Measurements from ENCODE around the gene ACOX2. TPM values are rescaled to one million over a fixed set of nuclear protein-coding genes. Genes with fewer than 3 reads are reported as not detected.

Gene ACOX2
- total and polyA plus RNA-seq, 4 donors, result 5.3 to 24.4 (median 11.6) TPM

DNA sequence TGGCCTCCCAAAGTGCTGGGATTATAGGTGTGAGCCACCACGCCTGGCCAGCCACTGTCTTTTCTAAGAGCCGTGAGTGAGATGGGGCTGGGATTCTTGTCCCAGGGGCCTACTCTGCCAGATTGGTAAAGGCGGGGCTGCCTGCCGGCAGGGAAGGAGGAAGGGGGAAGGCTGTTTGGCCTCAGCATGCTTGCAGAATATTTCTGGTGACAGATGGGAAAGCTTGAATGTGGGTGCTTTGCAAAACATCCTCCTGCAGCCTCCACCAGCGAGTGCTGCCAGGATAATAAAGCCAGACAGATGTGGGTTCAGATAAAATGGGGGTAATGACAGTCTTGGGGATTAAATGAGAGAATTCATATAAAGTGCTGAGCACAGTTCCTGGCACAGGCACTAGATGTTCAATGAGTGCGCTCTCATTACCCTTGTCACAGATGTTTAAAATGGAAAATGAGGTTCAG is 19.8 kb upstream of the ACOX2 start:
- H3K9me3 ChIP-seq (ENCODE audit: control insufficient read depth in 4 of 4, insufficient read depth in 3 of 4, low read length in 3 of 4), result peaks cover 0 to 3% (median 0%) of the 10 kb centered on the region in 4 donors
- no peak for DNase-seq
- H3K4me3 ChIP-seq, result no peak overlapping the region
- no peak for ATAC-seq (ENCODE audit: insufficient read depth, low FRiP score)
- no peak overlapping the region for H3K27ac ChIP-seq (ENCODE audit: low read depth in 1 of 2, low read length in 1 of 2)
- H3K27me3 ChIP-seq (ENCODE audit: control insufficient read depth in 3 of 3, insufficient read depth in 3 of 3, low read length in 2 of 3), result no peaks in the 10 kb centered on the region
- 67 to 72% methylated on average over 6 of the region's 6 CpGs for WGBS, 2 donors
- peaks cover 0 to 2% (median 0%) of the 10 kb centered on the region in 4 donors for H3K36me3 ChIP-seq (ENCODE audit: control insufficient read depth in 4 of 4, insufficient read depth in 4 of 4, low read length in 4 of 4)
- H3K9ac ChIP-seq (ENCODE audit: insufficient read depth in 1 of 2, low read length in 2 of 2), result no peak overlapping the region
- H3K4me1 ChIP-seq (ENCODE audit: control insufficient read depth in 5 of 5, insufficient read depth in 5 of 5, low read length in 5 of 5), result peaks cover 0 to 9% (median 0%) of the 10 kb centered on the region in 5 donors
- TF ChIP-seq, protein P1, sequence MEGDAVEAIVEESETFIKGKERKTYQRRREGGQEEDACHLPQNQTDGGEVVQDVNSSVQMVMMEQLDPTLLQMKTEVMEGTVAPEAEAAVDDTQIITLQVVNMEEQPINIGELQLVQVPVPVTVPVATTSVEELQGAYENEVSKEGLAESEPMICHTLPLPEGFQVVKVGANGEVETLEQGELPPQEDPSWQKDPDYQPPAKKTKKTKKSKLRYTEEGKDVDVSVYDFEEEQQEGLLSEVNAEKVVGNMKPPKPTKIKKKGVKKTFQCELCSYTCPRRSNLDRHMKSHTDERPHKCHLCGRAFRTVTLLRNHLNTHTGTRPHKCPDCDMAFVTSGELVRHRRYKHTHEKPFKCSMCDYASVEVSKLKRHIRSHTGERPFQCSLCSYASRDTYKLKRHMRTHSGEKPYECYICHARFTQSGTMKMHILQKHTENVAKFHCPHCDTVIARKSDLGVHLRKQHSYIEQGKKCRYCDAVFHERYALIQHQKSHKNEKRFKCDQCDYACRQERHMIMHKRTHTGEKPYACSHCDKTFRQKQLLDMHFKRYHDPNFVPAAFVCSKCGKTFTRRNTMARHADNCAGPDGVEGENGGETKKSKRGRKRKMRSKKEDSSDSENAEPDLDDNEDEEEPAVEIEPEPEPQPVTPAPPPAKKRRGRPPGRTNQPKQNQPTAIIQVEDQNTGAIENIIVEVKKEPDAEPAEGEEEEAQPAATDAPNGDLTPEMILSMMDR (IDR thresholded peaks at IDR 0.05; ENCODE audit: control extremely low read depth, extremely low read depth), result no peak

DNA sequence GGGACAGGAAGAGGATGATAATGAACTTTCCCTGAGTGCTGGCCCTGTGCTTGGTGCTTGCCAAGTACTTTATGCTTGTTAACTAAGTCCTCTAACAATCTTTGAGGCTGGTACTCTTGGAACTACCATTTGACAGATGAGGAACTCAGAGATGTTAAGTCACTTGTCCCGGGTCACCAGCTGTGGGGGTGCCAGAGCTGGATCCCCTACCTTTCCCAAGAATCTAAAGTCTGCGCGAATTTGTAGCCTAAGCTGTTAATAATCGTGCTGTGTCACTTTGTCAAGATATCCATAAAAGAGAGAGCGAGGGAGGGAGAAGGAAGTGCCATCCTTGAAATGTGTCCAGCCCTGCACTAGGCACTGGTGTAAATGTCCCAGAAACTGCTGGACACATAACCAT is 19.0 kb upstream of the ACOX2 start:
- Histone ChIP-seq H3K27me3 (ENCODE audit: control insufficient read depth in 3 of 3, insufficient read depth in 3 of 3, low read length in 2 of 3) (no peaks in the 10 kb centered on the region), H3K9me3 (ENCODE audit: control insufficient read depth in 4 of 4, insufficient read depth in 3 of 4, low read length in 3 of 4) (peaks cover 0 to 3% (median 0%) of the 10 kb centered on the region in 4 donors), H3K36me3 (ENCODE audit: control insufficient read depth in 4 of 4, insufficient read depth in 4 of 4, low read length in 4 of 4) (no peaks in the 10 kb centered on the region), H3K4me1 (ENCODE audit: control insufficient read depth in 5 of 5, insufficient read depth in 5 of 5, low read length in 5 of 5) (peaks cover 0 to 9% (median 0%) of the 10 kb centered on the region in 5 donors), H3K27ac (ENCODE audit: low read depth in 1 of 2, low read length in 1 of 2) (no peak overlapping the region), H3K4me3 (no peak overlapping the region), H3K9ac (ENCODE audit: insufficient read depth in 1 of 2, low read length in 2 of 2) (no peak overlapping the region)
- WGBS, 2 donors, result 92 to 94% methylated on average over 5 of the region's 5 CpGs
- TF ChIP-seq, protein P1 (IDR thresholded peaks at IDR 0.05; ENCODE audit: control extremely low read depth, extremely low read depth), result no peak
- DNase-seq (no peak), ATAC-seq (ENCODE audit: insufficient read depth, low FRiP score) (no peak)

DNA sequence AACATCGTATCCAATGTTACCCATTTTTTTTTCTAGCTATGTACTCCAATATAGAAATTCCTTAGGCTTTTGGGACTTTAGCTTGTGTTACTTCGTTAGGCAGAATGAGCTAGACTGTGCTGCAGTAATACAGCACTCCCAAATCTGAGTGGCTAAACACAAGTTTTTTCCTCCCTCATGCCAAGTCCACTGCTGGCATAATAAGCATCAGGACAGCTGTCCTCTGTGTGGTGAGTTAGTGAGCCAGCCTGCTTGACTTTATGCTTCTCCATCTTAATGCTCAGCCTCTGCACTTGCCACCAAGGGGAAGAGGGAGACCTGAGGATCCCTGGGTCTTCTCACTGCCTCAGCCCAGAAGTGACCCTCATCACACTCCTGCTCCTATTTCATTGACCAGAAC is 18.2 kb upstream of the ACOX2 start:
- TF ChIP-seq, protein P1 (IDR thresholded peaks at IDR 0.05; ENCODE audit: control extremely low read depth, extremely low read depth), result no peak
- no peak overlapping the region for H3K9ac ChIP-seq (ENCODE audit: insufficient read depth in 1 of 2, low read length in 2 of 2)
- DNase-seq (no peak), ATAC-seq (ENCODE audit: insufficient read depth, low FRiP score) (no peak)
- H3K27ac ChIP-seq (ENCODE audit: low read depth in 1 of 2, low read length in 1 of 2), result no peak overlapping the region
- 70 to 91% methylated on average over 2 of the region's 2 CpGs for WGBS, 2 donors
- H3K27me3 ChIP-seq (ENCODE audit: control insufficient read depth in 3 of 3, insufficient read depth in 3 of 3, low read length in 2 of 3), result no peaks in the 10 kb centered on the region
- peaks cover 0 to 3% (median 0%) of the 10 kb centered on the region in 4 donors for H3K9me3 ChIP-seq (ENCODE audit: control insufficient read depth in 4 of 4, insufficient read depth in 3 of 4, low read length in 3 of 4)
- H3K4me1 ChIP-seq (ENCODE audit: control insufficient read depth in 5 of 5, insufficient read depth in 5 of 5, low read length in 5 of 5), result peaks cover 0 to 5% (median 0%) of the 10 kb centered on the region in 5 donors
- no peak overlapping the region for H3K4me3 ChIP-seq
- no peaks in the 10 kb centered on the region for H3K36me3 ChIP-seq (ENCODE audit: control insufficient read depth in 4 of 4, insufficient read depth in 4 of 4, low read length in 4 of 4)

DNA sequence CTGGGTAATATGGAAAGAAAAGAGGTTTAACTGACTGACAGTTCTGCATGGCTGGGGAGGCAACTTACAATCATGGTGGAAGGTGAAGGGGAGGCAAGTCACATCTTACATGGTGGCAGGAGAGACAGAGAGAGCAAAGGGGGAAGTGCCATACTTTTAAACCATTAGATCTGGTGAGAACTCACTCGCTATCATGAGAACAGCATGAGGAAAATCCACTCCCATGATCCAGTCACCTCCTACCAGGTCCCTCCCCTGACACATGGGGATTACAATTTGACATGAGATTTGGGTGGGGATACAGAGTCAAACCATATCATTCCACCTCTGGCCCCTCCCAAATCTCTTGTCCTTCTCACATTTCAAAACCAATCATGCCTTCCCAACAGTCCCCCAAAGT is 16.0 kb upstream of the ACOX2 start:
- TF ChIP-seq, protein P1 (IDR thresholded peaks at IDR 0.05; ENCODE audit: control extremely low read depth, extremely low read depth), result no peak
- Histone ChIP-seq H3K4me1 (ENCODE audit: control insufficient read depth in 5 of 5, insufficient read depth in 5 of 5, low read length in 5 of 5) (peaks cover 0 to 5% (median 0%) of the 10 kb centered on the region in 5 donors), H3K9ac (ENCODE audit: insufficient read depth in 1 of 2, low read length in 2 of 2) (no peak overlapping the region), H3K4me3 (no peak overlapping the region), H3K9me3 (ENCODE audit: control insufficient read depth in 4 of 4, insufficient read depth in 3 of 4, low read length in 3 of 4) (peaks cover 0 to 3% (median 0%) of the 10 kb centered on the region in 4 donors), H3K27me3 (ENCODE audit: control insufficient read depth in 3 of 3, insufficient read depth in 3 of 3, low read length in 2 of 3) (no peaks in the 10 kb centered on the region), H3K27ac (ENCODE audit: low read depth in 1 of 2, low read length in 1 of 2) (no peak overlapping the region), H3K36me3 (ENCODE audit: control insufficient read depth in 4 of 4, insufficient read depth in 4 of 4, low read length in 4 of 4) (no peaks in the 10 kb centered on the region)
- ATAC-seq (ENCODE audit: insufficient read depth, low FRiP score) (no peak), DNase-seq (no peak)
- WGBS, 2 donors, result 97 to 100% methylated on average over 1 of the region's 1 CpG
